ENCODE measurements around the gene MED13L. TPM values are rescaled to one million over a fixed set of nuclear protein-coding genes. Genes with fewer than 3 reads are reported as not detected.

Gene MED13L
- total and polyA plus RNA-seq, 2 of the 4 experiments (the other 2 are of a cell fraction): 17.9 to 49.1 TPM

GRCh38 chr12:116306968-116307367 lies 29.5 kb upstream of the MED13L start:
- dilution Hi-C loops (cut with HindIII; ENCODE audit: low sequenced_read_pairs, unreplicated experiment): no loop called here
- Histone ChIP-seq H3K4ac (ENCODE audit: low read depth, low read length) (no peak overlapping the region), H2BK5ac (ENCODE audit: low read depth, low read length, poor library complexity, severe bottlenecking) (no peak overlapping the region), H3K79me1 (ENCODE audit: low read depth in 1 of 2, low read length in 2 of 2) (no peaks in the 10 kb centered on the region), H4K20me1 (ENCODE audit: insufficient read depth, low read length) (no peaks in the 10 kb centered on the region), H2BK120ac (ENCODE audit: low read depth, low read length) (no peak overlapping the region), H3K4me3 (ENCODE audit: insufficient read depth, low read depth, low read length) (no peak overlapping the region), H3K36me3 (ENCODE audit: control insufficient read depth, insufficient read depth, low read length) (no peaks in the 10 kb centered on the region), H3K9me3 (ENCODE audit: control insufficient read depth, insufficient read depth, low read length) (no peaks in the 10 kb centered on the region), H4K5ac (ENCODE audit: low read depth, low read length) (no peak overlapping the region), H2AFZ (replicated peaks; ENCODE audit: low read length, poor library complexity) (no peak overlapping the region), H3K23ac (ENCODE audit: low read depth, low read length) (no peak overlapping the region), H2AK5ac (ENCODE audit: low read depth, low read length) (no peak overlapping the region), H4K91ac (ENCODE audit: insufficient read depth, low read depth, low read length) (no peak overlapping the region), H2BK15ac (ENCODE audit: low read depth, low read length) (no peak overlapping the region), H3K9me1 (ENCODE audit: insufficient read depth, low read length) (0 out of 2 replicates have a peak, but pooled peaks cover under 1% of the 10 kb centered on the region), H3K4me2 (ENCODE audit: low read depth, low read length) (no peak overlapping the region), H3K56ac (ENCODE audit: extremely low read depth, insufficient read depth, low read length) (no peak overlapping the region), H4K8ac (ENCODE audit: low read depth in 2 of 2, low read length in 2 of 2) (no peak overlapping the region), H3K18ac (ENCODE audit: low read depth, low read length) (no peak overlapping the region), H3K27me3 (ENCODE audit: control insufficient read depth, insufficient read depth, low read length) (no peaks in the 10 kb centered on the region), H2BK20ac (ENCODE audit: low read depth, low read length) (no peak overlapping the region), H3K27ac (ENCODE audit: insufficient read depth, low read length) (no peak overlapping the region), H2AK9ac (replicated peaks; ENCODE audit: low read depth, low read length, poor library complexity) (no peak overlapping the region), H3K14ac (replicated peaks; ENCODE audit: low read depth, low read length) (no peak overlapping the region), H3K9ac (ENCODE audit: low read depth, low read length) (no peak overlapping the region), H3K4me1 (ENCODE audit: control insufficient read depth, insufficient read depth, low read length) (peaks cover 2% of the 10 kb centered on the region; the same call in 1 of the 2 replicates)
- no TSS peak for BruUV-seq (replicated peaks)
- ChIA-PET POLR2A (ENCODE audit: unreplicated experiment) (no interaction called here), CTCF (no interaction called here)
- DNase-seq (no peak), ATAC-seq (ENCODE audit: low read depth) (no peak)
- TF ChIP-seq POLR2A (IDR thresholded peaks at IDR 0.05; ENCODE audit: low read depth, low read length) (no peak), CTCF (conservative IDR thresholded peaks at IDR 0.05; ENCODE audit: low read depth, low read length) (no peak), MAZ (IDR thresholded peaks at IDR 0.05; ENCODE audit: borderline replicate concordance, low read depth, low read length) (no peak), BHLHE40 (IDR thresholded peaks at IDR 0.05; ENCODE audit: low read depth, low read length) (no peak), SMC3 (IDR thresholded peaks at IDR 0.05; ENCODE audit: low read depth, low read length) (no peak), FOS (IDR thresholded peaks at IDR 0.05; ENCODE audit: low read depth, low read length) (no peak), MAFK (IDR thresholded peaks at IDR 0.05; ENCODE audit: low read depth, low read length) (no peak)
- WGBS, 2 experiments (ENCODE audit: extremely low coverage in 2 of 2, insufficient read length in 1 of 2): no CpG with 5 or more reads among the region's 3 CpGs
- intact Hi-C loops (cut with micrococcal nuclease): no loop called here
- in situ Hi-C loops (cut with MboI; ENCODE audit: low sequenced_read_pairs): no loop called here
